DOHH2 (cell line): ENCODE results near the gene ALDH1L2.
"Not testable (repeated sequence)": the region's sequence is repeated elsewhere in the genome, so short reads cannot be mapped to it uniquely, and the experiment has no call there.

ENCODE experiments used
- H3F3A ChIP-seq: fragments of 200-600 bp; sonication (generic), shearing (Covaris generic); 2 replicates; pipeline ENCODE4 v1.6.0; 2016; ENCODE audit warnings: antibody characterized with exemption, mild to moderate bottlenecking; ENCODE audit not compliant: control insufficient read depth, insufficient read depth
- H3K27ac ChIP-seq: fragments of 200-600 bp; sonication (generic); 2 replicates; pipeline ENCODE4 v1.5.1; 2014; ENCODE audit warnings: low read depth, mild to moderate bottlenecking, low read length, moderate library complexity
- H3K27me3 ChIP-seq: fragments of 200-600 bp; sonication (generic); 2 replicates; pipeline ENCODE4 v1.6.1; 2014; ENCODE audit warnings: mild to moderate bottlenecking, low read length, mixed read lengths; ENCODE audit not compliant: control insufficient read depth
- H3K36me3 ChIP-seq: fragments of 200-600 bp; sonication (generic); 2 replicates; pipeline ENCODE4 v1.6.1; 2014; ENCODE audit warnings: mild to moderate bottlenecking, low read length, moderate library complexity, mixed read lengths; ENCODE audit not compliant: control insufficient read depth
- H3K4me1 ChIP-seq: fragments of 200-600 bp; sonication (generic); 2 replicates; pipeline ENCODE4 v1.6.1; 2014; ENCODE audit warnings: mild to moderate bottlenecking, low read length, mixed read lengths; ENCODE audit not compliant: control insufficient read depth
- H3K4me2 ChIP-seq: fragments of 200-600 bp; sonication (generic); 2 replicates; pipeline ENCODE4 v1.6.0; 2014; ENCODE audit warnings: mild to moderate bottlenecking, low read length, moderate library complexity
- H3K4me3 ChIP-seq: fragments of 200-600 bp; sonication (generic); 2 replicates; pipeline ENCODE4 v1.5.1; 2014; ENCODE audit warnings: mild to moderate bottlenecking, low read length, mixed read lengths
- H3K79me2 ChIP-seq: fragments of 200-600 bp; sonication (generic); 2 replicates; pipeline ENCODE4 v1.6.1; 2014; ENCODE audit warnings: mild to moderate bottlenecking, low read length, mixed read lengths; ENCODE audit not compliant: control insufficient read depth
- H3K9me2 ChIP-seq: fragments of 200-600 bp; sonication (generic); replicated peaks from 2 replicates; pipeline ENCODE4 v1.6.1; 2014; ENCODE audit warnings: mild to moderate bottlenecking, low read length, mixed read lengths; ENCODE audit not compliant: control insufficient read depth
- H3K9me3 ChIP-seq: fragments of 200-600 bp; sonication (generic); 2 replicates; pipeline ENCODE4 v1.6.1; 2014; ENCODE audit warnings: antibody characterized with exemption, low read length, mixed read lengths; ENCODE audit not compliant: control insufficient read depth, insufficient read depth
- H4K20me1 ChIP-seq: fragments of 200-600 bp; sonication (generic); 2 replicates; pipeline ENCODE4 v1.6.0; 2014; ENCODE audit warnings: low read depth, mild to moderate bottlenecking, antibody characterized with exemption, low read length, moderate library complexity; ENCODE audit not compliant: control insufficient read depth, insufficient read depth
- CTCF ChIP-seq: fragments of 200-600 bp; sonication (generic); IDR thresholded peaks from one replicate; pipeline ENCODE4 v1.5.1; 2014; ENCODE audit warnings: antibody characterized with exemption, mild to moderate bottlenecking, low read depth, low read length; ENCODE audit not compliant: poor library complexity, severe bottlenecking
- EZH2phosphoT487 ChIP-seq: fragments of 200-600 bp; sonication (generic); IDR thresholded peaks from 2 replicates; pipeline ENCODE4 v1.6.1; 2017; ENCODE audit warnings: borderline replicate concordance, mild to moderate bottlenecking, antibody characterized with exemption, low read length, moderate library complexity, mixed read lengths

The ALDH1L2 gene

GRCh38 chr12:105100207-105100985, 16.1 kb upstream of the ALDH1L2 start:
- Histone ChIP-seq H3K36me3 (no peaks in the 10 kb centered on the region), H3K4me1 (no peaks in the 10 kb centered on the region), H3K4me3 (no peak overlapping the region), H3F3A (no peaks in the 10 kb centered on the region), H3K79me2 (no peaks in the 10 kb centered on the region), H3K27ac (no peak overlapping the region), H3K27me3 (no peaks in the 10 kb centered on the region), H3K9me3 (peaks cover 6% of the 10 kb centered on the region), H4K20me1 (no peaks in the 10 kb centered on the region), H3K9me2 (no peaks in the 10 kb centered on the region), H3K4me2 (no peak overlapping the region)
- TF ChIP-seq CTCF (no peak), EZH2phosphoT487 (no peak)

GRCh38 chr12:105099356-105099755, 15.1 kb upstream of the ALDH1L2 start:
- Histone ChIP-seq H3K27me3 (no peaks in the 10 kb centered on the region), H3K9me3 (peaks cover 5% of the 10 kb centered on the region; the same call in 1 of the 2 replicates), H3F3A (no peaks in the 10 kb centered on the region), H3K79me2 (no peaks in the 10 kb centered on the region), H3K4me2 (no peak overlapping the region), H3K27ac (no peak overlapping the region), H3K4me1 (no peaks in the 10 kb centered on the region), H3K9me2 (no peaks in the 10 kb centered on the region), H3K36me3 (no peaks in the 10 kb centered on the region), H4K20me1 (no peaks in the 10 kb centered on the region), H3K4me3 (no peak overlapping the region)
- no peak for TF ChIP-seq CTCF
- no peak for TF ChIP-seq EZH2phosphoT487

- not testable (repeated sequence) for H4K20me1 ChIP-seq, H3K4me2 ChIP-seq, H3K79me2 ChIP-seq, H3K36me3 ChIP-seq, H3K9me3 ChIP-seq, H3K9me2 ChIP-seq, H3K4me3 ChIP-seq, H3K4me1 ChIP-seq, H3F3A ChIP-seq, H3K27me3 ChIP-seq, H3K27ac ChIP-seq
These were observed 11.1 kb upstream of the ALDH1L2 start for GRCh38 chr12:105095338-105095737.

- Histone ChIP-seq H3K9me2 (no peaks in the 10 kb centered on the region), H3K36me3 (no peaks in the 10 kb centered on the region), H3K27ac (no peak overlapping the region), H3K27me3 (no peaks in the 10 kb centered on the region), H3K79me2 (no peaks in the 10 kb centered on the region), H3K4me3 (no peak overlapping the region), H3K4me1 (no peaks in the 10 kb centered on the region), H3K9me3 (peaks cover 5% of the 10 kb centered on the region; the same call in 1 of the 2 replicates), H4K20me1 (no peaks in the 10 kb centered on the region), H3F3A (no peaks in the 10 kb centered on the region), H3K4me2 (no peak overlapping the region)
- TF ChIP-seq CTCF (no peak), EZH2phosphoT487 (no peak)
These were observed 8.1 kb upstream of the ALDH1L2 start for GRCh38 chr12:105092336-105092735.
